ENCODE measurements around the gene VIT. TPM values are rescaled to one million over a fixed set of nuclear protein-coding genes. Genes with fewer than 3 reads are reported as not detected.

The VIT gene
- total and polyA plus RNA-seq, 7 donors: 1.2 to 8.5 (median 4.5) TPM

GRCh38 chr2:36792951-36793350, 96.4 kb downstream of the VIT start:
- no peak overlapping the region for H3K4me3 ChIP-seq
- no peaks in the 10 kb centered on the region for H3K9me3 ChIP-seq
- ATAC-seq: no peak
- no peak for DNase-seq
- WGBS, 3 donors: 39 to 68% (median 53%) methylated on average over 2 of the region's 2 CpGs
- peaks cover 0 to 4% (median 2%) of the 10 kb centered on the region in 3 donors for H3K27me3 ChIP-seq (ENCODE audit: insufficient read depth in 3 of 3, low read length in 2 of 3)
- H3K27ac ChIP-seq: no peak overlapping the region
- TF ChIP-seq CTCF (IDR thresholded peaks at IDR 0.05): no peak
- H3K4me1 ChIP-seq: no peaks in the 10 kb centered on the region
- intact Hi-C loops (cut with DNase I): no loop called here
- no peaks in the 10 kb centered on the region for H3K36me3 ChIP-seq (ENCODE audit: insufficient read depth in 1 of 2, low read depth in 1 of 2)

- ATAC-seq (no peak), DNase-seq (no peak)
- peaks cover 0 to 4% (median 0%) of the 10 kb centered on the region in 3 donors for H3K27me3 ChIP-seq (ENCODE audit: insufficient read depth in 3 of 3, low read length in 2 of 3)
- TF ChIP-seq CTCF (IDR thresholded peaks at IDR 0.05): no peak
- intact Hi-C loops (cut with DNase I): no loop called here
- H3K27ac ChIP-seq: no peak overlapping the region
- WGBS, 3 donors: 46 to 63% (median 49%) methylated on average over 6 of the region's 6 CpGs
- H3K9me3 ChIP-seq: no peaks in the 10 kb centered on the region
- no peak overlapping the region for H3K4me3 ChIP-seq
- no peaks in the 10 kb centered on the region for H3K4me1 ChIP-seq
- H3K36me3 ChIP-seq (ENCODE audit: insufficient read depth in 1 of 2, low read depth in 1 of 2): no peaks in the 10 kb centered on the region
These were observed 101.0 kb downstream of the VIT start for GRCh38 chr2:36797324-36798070.

GRCh38 chr2:36798724-36799123, 102.2 kb downstream of the VIT start:
- no peaks in the 10 kb centered on the region for H3K36me3 ChIP-seq (ENCODE audit: insufficient read depth in 1 of 2, low read depth in 1 of 2)
- no peaks in the 10 kb centered on the region for H3K9me3 ChIP-seq
- no peaks in the 10 kb centered on the region for H3K4me1 ChIP-seq
- DNase-seq: no peak
- no peak for TF ChIP-seq CTCF (IDR thresholded peaks at IDR 0.05)
- no peak overlapping the region for H3K27ac ChIP-seq
- intact Hi-C loops (cut with DNase I): no loop called here
- ATAC-seq: no peak
- H3K4me3 ChIP-seq: no peak overlapping the region
- 82 to 90% (median 88%) methylated on average over 3 of the region's 3 CpGs for WGBS, 3 donors
- peaks cover 0 to 4% (median 0%) of the 10 kb centered on the region in 3 donors for H3K27me3 ChIP-seq (ENCODE audit: insufficient read depth in 3 of 3, low read length in 2 of 3)

GRCh38 chr2:36800381-36800780, 103.9 kb downstream of the VIT start:
- Histone ChIP-seq H3K4me1 (no peaks in the 10 kb centered on the region), H3K4me3 (no peak overlapping the region), H3K27ac (no peak overlapping the region), H3K27me3 (ENCODE audit: insufficient read depth in 3 of 3, low read length in 2 of 3) (peaks cover 0 to 4% (median 0%) of the 10 kb centered on the region in 3 donors), H3K9me3 (no peaks in the 10 kb centered on the region), H3K36me3 (ENCODE audit: insufficient read depth in 1 of 2, low read depth in 1 of 2) (no peaks in the 10 kb centered on the region)
- intact Hi-C loops (cut with DNase I): no loop called here
- DNase-seq (no peak), ATAC-seq (no peak)
- WGBS, 3 donors: 91 to 96% (median 92%) methylated on average over 11 of the region's 11 CpGs
- no peak for TF ChIP-seq CTCF (IDR thresholded peaks at IDR 0.05)

- DNase-seq: no peak
- WGBS, 3 donors: 88 to 91% (median 89%) methylated on average over 6 of the region's 6 CpGs
- intact Hi-C loops (cut with DNase I): no loop called here
- Histone ChIP-seq H3K36me3 (ENCODE audit: insufficient read depth in 1 of 2, low read depth in 1 of 2) (no peaks in the 10 kb centered on the region), H3K9me3 (no peaks in the 10 kb centered on the region), H3K27ac (no peak overlapping the region), H3K4me1 (no peaks in the 10 kb centered on the region), H3K27me3 (ENCODE audit: insufficient read depth in 3 of 3, low read length in 2 of 3) (peaks cover 0 to 4% (median 0%) of the 10 kb centered on the region in 3 donors), H3K4me3 (no peak overlapping the region)
- no peak for TF ChIP-seq CTCF (IDR thresholded peaks at IDR 0.05)
- no peak for ATAC-seq
These were observed 104.6 kb downstream of the VIT start for GRCh38 chr2:36801088-36801487.
